Measurements from ENCODE around the gene APBA2.

GRCh38 chr15:28907338-28907960 lies 21.7 kb downstream of the APBA2 start:
- no peak for TF ChIP-seq EZH2 (IDR thresholded peaks at IDR 0.05)
- TF ChIP-seq, protein P1, sequence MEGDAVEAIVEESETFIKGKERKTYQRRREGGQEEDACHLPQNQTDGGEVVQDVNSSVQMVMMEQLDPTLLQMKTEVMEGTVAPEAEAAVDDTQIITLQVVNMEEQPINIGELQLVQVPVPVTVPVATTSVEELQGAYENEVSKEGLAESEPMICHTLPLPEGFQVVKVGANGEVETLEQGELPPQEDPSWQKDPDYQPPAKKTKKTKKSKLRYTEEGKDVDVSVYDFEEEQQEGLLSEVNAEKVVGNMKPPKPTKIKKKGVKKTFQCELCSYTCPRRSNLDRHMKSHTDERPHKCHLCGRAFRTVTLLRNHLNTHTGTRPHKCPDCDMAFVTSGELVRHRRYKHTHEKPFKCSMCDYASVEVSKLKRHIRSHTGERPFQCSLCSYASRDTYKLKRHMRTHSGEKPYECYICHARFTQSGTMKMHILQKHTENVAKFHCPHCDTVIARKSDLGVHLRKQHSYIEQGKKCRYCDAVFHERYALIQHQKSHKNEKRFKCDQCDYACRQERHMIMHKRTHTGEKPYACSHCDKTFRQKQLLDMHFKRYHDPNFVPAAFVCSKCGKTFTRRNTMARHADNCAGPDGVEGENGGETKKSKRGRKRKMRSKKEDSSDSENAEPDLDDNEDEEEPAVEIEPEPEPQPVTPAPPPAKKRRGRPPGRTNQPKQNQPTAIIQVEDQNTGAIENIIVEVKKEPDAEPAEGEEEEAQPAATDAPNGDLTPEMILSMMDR (IDR thresholded peaks at IDR 0.05): no peak
- TF ChIP-seq EZH2phosphoT487 (IDR thresholded peaks at IDR 0.05): no peak
